Activated CD4-positive, alpha-beta T cell treated with anti-CD3 and anti-CD28 coated beads, Interleukin-2, Interleukin-6, amounts not matched to agents 100 ng/mL and 50 ng/mL, durations not matched to agents 16 hours and 8 hours (primary cell): Measurements from ENCODE around the gene FRMD4A.

Experiments used
- DNase-seq: peaks from one replicate; pipeline ENCODE4 v3.0.0-alpha.2; 2020

FRMD4A gene

DNA sequence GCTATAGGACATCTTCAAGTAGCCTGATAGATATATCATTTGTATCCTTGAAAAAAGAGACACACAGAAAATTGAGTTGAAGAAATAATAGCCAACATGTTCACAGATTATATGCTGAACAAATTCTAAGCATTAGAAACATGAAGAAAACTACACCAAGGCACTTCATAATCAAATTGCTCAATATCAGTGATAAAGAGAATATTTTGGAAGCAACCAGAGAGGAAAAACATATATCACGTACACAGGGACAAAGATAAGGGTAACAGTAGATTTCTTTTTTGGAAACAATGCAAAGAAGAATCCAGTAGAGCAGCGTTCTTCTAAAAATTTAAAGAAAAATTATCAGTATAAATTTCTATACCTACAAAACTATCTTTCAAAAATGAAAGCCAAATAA lies 6.0 kb upstream of the FRMD4A start:
- DNase-seq = no peak

DNA sequence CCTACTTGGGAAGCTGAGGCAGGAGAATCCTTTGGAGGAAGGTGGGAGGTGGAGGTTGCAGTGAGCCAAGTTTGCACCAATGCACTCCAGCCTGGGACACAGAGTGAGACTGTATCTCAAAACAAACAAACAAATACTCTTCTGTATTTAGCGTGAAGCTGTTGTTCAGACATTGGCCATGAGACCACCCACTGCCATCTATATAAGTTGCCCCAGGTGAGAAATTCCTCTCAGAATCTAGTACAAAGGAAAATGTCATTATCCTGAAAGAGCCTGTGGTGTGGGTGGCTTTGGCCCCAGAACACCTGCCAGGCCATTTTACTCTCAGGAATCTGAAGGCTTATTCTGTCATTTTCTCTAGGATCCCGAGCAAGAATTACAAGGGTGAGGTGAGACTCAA lies 4.0 kb upstream of the FRMD4A start:
- DNase-seq = no peak

DNA sequence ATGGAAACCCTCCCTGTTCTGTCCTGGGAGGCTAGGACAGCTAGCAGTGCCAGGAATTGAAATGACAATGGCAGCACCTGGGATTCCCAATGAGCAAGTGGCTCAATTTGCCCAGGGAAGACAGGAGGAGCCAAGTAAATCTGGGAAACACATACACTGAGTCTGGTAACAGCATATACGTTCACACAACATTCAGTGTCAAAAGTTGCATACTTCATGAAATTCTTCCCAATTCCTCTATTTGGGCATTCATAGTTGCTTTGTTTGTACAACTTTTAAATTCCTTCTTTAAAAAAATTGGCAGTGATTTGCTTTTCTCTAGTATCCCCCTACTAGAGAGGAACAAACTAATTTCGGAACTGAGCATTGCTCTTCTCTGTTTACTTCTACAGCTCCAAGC lies 2.9 kb upstream of the FRMD4A start:
- DNase-seq = no peak

DNA sequence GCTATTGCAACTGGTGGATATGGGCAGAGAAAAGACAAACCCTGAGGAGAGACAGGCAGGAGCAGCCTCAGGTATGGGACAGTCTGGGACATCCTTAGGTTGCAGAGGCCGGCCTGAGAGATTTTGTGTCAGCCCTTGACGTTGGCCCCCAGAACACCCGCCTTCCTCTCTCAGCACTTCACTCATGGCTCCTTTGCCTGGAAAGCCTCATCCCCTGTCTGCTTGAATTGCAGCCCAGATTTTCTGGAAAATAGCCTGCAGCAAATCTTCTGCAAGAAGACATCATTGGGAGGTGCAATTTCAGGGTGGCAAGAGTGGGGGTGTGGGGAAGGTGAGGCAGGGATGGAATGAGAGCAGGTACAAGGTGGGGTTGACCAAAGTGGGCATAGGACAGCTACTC lies 2.2 kb upstream of the FRMD4A start:
- DNase-seq = no peak

DNA sequence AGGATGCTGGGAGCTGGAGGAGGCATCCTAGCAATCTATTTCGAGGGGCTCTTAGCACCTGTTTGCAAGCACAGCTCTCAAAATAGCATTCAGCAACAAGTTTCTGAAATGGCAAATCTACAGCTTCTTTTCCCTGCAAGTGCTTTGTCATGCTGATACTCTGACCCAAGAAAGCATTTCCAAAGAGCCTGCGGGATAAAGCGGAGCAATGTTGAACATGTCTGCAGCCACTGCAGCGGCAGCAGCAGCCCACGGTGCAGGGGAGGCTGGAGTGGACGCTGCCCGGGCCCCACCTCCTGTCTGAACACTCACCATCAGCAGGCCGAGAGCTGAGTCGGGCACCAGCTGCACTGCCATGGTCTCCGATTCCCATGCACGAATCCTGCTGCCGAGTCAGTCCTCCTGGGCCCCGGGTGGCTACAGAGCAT lies 964 bp downstream of the FRMD4A start:
- DNase-seq = no peak

DNA sequence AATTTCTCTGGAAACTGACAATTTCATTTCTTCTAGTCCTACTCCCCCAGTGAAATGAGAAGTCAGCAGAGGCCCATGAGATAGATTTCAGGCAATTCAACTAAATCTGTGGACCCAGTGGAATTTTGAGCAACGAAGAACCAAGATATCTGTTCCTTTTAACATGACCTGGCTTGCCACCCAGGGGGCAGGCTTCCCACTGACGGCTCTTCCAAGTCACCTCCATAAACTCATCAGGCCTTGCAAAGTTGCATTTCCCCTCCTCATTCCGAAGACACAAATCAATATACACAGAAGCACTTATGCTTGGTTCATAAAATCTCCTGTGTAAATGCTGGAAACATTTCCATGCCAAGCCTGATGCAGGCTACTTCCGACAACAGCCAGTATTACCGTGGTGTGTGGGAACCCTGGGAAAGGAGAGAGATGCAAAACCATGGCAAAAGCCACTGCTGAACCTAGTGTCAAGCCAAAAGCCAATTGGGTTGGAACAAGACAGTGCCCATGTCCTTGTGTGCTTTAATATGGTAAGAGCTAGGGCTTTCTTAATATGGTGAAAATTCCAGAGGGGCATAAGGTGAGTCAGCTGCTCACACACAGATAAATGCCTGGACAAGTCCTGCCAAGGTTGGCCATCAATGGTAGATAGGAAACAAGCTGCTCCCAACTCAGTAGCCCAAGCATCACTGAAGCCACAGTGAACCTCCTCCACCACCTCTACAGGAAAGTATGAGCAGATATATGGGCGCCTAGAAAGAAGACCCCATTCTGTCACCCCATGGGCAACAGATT lies 1.6 kb downstream of the FRMD4A start:
- no peak for DNase-seq

DNA sequence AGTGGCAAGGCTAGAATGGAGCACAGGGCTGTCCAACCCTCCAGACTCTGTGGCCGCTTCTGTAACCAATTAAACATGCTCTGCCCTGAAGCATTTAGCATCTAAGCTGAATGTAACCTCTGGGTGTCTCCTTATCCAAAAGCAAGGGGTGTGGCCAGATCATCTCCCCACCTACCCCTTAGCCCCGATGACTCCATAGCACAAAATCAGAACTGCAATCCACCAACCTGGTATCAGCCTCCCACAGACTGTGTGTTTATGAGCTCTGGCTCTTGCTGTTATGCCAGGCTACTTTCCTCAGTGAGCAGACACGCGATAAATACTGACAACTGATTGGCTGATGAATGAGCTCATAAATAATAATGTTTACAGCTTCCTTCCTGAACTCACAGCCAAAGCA lies 3.2 kb downstream of the FRMD4A start:
- no peak for DNase-seq

DNA sequence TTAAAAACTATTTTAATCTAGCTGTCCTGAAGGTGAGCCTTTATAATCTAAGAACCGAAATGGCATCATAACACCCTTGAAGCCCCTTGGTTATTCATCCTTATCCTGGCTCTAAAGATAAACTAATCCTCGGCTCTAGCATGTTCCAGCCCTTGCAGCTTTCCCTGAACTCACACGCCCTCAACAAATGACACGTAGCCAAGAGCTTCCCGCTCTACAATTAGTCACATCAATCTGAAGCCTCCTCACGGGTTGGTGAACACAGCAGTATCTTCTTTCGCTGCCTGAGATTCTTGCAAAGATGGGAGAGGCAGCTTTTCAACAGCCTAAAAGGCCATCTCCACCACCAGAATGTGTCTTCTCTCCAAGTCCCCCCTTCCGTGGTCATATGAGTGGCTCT lies 4.1 kb downstream of the FRMD4A start:
- DNase-seq = no peak

DNA sequence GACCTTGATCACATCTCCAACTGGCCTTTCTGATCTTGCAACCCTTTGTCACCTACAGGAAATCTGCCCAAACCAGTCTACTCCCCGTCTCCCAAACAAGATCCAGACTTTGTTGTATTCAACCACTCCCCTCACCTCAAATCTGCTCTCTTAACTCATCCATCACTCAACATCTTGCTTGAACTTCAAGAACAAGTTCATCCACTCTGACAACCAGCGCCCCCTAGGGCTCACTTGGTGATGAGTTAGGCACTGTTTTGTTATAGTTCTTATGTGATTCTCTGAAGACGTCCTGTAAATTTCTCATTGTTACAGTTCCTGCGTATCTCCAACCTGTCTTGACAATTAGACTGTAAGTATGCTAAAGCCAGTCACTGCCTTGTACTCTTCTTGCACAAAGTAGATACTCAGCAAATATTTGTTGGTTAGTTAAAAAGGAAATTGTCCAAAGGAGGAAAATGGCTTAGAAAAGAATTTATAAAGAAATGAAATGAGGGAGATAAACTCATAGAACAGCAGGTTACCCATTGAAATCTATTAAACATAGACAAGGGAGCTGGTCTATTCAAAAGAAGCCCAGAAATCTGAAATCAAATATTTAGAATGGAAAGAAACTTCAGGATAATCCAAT lies 5.3 kb downstream of the FRMD4A start:
- peak; percentile 57 for DNase-seq

DNA sequence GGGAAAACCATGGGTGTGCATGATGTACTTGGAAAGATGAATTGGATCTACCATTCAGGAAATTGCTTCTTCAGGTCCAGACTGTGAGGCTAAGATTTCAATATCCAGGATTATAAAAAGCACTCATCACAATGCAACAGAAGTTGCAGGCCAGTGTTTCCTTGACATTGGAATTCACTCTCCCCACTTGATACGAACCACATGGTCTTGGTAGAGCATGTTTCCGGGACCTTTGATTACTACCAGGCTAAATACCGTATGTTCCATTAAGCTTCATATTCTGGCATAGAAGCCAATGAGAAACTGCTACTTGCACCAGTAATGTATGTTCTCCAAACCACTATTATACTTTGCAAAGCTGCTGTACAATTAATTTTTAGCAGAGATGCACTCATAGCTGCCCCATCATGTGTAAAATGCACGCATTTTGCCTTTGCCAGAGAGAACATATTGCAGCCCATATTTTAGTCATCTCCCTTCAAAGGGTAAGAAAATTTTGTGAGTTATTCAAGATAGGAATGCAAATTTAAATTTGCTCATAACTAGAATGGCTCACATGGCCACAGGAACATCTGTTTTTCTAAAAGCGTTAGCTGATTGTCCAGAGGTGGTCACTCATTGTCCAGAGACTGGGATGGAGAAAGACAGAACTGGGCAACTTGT lies 8.1 kb downstream of the FRMD4A start:
- no peak for DNase-seq

DNA sequence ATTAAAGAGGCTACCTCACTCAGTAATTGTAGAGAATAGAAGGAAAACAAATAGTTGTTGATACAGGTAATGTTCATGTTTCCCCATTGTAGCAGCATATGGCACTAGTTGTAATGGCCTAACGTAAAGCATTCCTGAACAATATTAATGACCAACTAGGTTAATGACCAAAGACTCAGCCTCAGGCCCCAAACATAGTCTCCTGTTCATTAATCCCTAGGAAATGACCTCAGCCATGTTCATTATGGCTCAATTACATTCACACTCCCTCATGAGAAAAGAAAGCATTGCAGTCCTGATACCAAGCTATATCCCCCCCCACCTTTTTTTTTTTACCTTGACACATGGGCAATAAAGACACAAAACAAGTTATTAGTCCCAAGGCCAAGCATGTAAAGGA lies 12.7 kb downstream of the FRMD4A start:
- DNase-seq = no peak

DNA sequence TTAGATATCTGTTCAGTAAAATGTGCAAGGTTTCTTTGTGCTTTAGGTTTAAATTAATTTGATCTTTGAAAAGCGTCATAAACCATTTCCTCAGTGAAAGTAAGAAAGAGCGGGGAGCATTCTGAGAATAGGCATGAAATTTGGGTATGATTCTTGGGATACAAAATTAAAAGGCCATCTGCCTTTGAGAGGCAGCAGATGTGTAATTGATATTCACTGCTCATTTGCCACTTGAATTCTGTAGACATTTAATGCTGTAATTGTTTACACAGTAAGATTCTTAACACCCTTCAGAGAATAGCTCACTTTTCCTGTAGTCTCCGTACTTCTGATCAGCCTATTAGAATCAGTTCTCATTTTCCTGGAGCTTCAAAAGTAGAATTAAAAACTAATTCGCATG lies 18.7 kb downstream of the FRMD4A start:
- no peak for DNase-seq

DNA sequence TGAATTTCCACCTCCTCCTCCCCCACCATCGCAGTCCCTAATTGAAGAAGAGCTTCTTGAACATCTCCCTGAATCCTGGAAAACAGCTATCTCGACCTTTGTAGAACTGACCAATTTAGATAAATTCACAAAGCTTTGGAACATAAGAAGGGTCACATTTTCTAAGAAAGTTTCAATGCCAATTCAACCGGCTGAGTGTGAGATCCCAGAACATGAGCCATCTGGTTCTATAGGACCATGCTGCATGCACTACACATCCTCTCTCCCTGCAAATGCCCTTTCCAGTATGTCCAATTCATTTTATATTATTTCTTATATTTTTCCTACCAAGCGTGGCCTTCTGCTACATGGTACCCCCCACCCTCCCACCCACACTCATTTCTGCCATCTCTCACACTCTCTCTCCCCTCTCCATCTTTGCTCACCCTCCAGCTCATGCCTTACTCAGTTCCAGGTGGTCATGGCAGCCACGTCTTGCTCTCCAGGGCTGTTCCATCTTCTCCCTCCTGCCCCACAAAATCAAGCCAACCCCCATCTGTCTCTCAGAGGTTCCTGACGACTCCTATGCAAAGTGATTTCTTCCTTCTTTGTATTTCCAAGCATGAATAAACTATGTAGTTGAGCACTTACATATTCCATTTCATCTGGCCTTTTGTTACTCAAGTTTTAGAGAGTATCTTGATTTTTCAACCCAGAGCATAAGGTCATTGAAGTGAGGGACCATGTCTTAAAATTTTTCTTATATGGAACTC lies 19.3 kb downstream of the FRMD4A start:
- DNase-seq = no peak

DNA sequence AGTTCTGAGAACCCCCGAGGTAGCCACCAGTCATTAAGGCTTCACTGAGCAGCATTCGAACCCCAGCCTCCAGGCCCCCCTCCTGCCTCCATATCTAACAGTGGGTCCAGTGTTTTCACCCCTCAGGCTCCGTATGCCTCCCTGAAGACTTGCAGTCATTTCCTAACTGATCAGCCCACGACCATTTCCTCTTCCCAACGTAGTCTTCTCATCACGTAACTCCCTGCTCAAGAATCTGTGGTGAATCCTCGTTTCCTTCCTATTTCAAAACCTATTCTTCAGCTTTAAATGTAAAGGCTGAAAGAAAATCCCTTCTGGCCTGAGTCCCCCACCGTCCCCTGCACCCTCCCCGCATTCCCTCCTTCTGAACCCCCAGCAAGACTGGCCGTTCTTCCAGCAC lies 21.1 kb downstream of the FRMD4A start:
- DNase-seq = no peak

DNA sequence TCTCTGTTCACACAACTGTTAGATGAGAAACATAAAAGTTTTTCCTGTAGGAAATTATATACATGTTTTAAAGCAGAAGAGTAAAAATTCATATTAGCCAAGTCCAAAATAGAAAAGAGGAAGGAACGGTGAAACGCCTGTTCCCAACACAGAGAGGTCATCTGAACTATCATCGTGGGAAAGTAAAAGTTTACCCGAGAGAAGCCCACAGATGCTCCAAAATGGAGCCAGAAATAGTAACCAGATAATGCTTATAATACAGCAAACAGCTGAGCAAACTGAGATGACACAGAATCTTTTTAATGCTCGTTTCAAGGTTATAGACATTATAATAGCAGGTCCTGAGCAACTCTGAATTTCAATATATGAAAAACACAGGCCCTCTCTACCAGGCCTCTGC lies 24.5 kb downstream of the FRMD4A start:
- no peak for DNase-seq

DNA sequence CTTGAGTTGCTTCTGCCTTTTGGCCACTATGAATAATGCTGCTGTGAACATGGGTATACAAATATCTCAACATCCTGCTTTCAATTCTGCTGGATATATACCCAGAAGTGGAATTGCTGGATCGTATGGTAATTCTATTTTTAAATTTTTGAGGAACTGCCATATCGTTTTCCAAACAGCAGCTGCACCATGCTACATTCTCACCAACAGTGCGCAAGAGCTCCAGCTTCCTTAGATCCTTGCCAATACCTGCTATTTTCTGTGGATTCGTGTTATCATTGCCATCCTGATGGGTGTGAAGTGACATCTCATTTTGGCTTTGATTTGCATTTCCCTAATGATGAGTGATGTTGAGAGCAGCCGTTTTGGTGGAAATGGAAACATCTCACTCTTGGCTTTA lies 26.7 kb downstream of the FRMD4A start:
- no peak for DNase-seq

DNA sequence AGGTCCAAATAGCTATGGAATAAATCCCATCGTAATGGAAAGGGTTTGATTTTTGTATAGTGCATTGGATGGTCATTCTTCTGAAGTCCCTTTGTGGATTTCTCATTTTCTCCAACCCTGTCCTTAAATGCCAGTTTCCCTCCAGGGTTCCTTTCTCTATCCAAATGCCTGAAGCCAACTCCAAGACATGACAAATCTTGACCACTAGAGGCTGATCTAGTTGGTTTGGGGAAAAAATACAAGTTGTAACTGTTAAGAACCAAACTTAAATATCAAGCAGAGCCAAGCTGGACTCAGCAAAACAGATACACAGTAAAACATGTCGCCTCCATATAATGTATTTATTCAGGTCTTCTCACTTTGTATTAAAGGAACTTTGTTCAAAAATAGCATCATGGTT lies 28.7 kb downstream of the FRMD4A start:
- DNase-seq = no peak

DNA sequence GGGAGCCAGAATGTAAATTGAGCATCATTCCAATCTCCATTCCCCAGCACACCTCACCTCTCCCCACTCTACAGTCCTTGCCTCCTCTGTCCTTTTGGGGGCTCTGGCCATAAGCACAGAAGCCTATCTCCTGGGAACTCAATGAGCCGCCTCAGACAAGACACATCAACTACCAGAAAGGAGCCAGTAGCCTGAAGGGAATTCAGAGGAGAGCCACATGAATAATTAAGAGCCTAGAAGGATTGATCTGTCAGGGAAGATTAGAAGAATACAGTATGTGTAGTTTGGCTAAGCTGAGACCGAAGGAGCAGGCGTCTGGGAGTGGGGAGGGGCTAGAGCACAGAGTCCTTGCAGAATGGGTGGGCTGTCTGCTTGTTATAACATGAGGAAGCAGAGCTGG lies 31.2 kb downstream of the FRMD4A start:
- no peak for DNase-seq

DNA sequence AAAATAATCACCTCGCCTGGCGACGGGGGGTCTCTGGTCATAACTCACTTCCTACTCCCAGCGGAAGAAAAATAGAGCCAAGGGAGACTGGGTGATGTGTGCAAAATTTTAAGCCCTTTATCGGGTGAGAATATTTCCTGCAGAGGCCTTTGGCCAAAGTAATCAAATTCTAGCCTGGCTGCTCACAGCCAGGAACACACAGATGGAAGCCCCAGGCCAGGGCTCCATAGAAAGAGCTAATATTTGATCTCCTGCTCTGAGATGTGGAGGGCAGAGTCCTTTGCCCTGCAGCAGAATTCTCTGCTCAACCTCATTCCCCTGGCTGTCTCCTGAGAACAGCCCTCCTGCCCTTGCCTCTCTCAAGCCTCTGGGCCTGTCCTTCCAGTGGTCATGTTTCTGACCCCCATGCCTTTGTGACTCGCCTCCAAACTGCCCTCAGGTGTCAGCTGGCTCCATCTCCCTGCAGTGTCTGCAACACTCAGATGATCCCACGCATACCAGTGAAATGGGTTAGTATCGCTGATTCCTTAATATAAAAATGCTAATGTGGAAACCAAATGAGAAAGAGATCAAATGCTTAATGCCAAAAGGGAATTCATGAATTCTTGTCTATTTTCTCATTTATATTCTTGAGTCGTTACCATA lies 34.5 kb downstream of the FRMD4A start:
- DNase-seq = no peak

DNA sequence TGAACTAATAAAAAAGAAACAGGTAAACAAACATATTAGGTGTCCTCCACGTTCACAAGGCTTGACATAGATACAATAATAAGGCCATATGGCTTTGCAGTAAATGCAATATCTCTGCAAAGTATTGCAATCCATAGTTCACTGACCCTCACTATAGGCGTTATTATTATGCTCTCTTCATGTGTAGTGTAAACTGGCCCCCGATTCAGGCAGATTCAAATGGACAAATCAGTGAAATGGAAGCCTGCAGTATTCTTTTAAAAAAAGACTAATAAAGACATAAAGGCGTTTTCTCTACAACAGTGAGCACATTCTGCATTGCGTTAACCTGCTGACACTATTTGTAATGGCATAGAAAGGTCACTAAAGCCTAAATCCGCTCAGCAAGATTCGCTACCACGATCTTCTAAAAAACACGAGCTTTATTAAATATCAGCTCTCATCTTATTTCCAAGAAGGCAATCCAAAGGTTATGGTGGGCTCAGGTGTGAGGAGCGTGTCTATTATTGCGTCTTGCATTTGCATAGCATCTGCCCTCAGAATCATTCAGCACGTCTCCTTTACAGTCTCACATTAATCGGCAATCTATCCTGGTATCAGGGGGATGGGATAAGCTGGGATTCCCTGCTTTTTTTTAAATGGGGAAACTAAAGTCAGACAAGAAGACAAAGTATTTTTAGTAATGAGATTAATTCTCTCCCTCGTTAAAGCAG lies 36.2 kb downstream of the FRMD4A start:
- DNase-seq = no peak

DNA sequence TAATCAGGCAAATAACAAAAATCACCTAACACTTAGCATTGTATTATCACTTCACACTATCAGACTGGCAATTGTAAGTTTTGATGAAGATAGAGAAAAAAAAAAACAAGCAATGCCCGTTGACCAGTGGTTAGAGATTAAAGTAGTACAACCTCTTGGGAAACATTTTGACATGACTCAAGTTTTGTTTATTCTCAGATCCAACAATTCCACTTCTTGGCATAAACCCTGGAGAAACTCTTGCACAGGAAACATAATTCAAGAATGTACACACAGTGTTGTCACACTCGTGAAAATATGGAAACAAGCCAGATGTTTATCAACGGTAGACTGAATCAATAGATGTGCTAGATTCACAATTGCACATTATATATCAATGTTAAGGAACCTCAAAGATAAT lies 37.2 kb downstream of the FRMD4A start:
- DNase-seq = no peak

DNA sequence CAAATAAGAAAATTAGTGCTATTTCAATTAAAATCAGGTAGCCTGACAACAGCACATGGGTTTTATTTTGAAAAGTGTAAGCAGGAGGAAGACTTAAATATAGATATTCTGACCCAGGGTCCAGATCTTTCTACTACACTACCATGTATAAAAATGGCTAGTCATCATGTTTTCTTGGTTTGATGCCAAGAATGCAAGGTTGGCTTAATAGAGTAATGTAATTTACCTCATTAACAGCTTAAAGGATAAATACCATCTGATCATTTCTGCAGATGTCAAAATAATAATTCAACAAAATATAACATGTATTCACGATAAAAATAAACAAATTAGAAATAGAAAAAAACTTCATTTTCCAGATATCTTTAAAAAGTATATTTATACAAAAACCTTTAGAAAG lies 39.4 kb downstream of the FRMD4A start:
- no peak for DNase-seq
